Stimulated activated CD8-positive, alpha-beta memory T cell treated with anti-CD3 and anti-CD28 coated beads, Interleukin-12 subunit alpha, Interleukin-12 subunit beta, amount 100 ng/mL, for 1 hour (primary cell): Measurements from ENCODE around the gene MS4A18.

ENCODE experiments used
- DNase-seq: peaks from one replicate; pipeline ENCODE4 v3.0.0-alpha.2; 2020; ENCODE audit warnings: low read depth

Gene MS4A18

DNA sequence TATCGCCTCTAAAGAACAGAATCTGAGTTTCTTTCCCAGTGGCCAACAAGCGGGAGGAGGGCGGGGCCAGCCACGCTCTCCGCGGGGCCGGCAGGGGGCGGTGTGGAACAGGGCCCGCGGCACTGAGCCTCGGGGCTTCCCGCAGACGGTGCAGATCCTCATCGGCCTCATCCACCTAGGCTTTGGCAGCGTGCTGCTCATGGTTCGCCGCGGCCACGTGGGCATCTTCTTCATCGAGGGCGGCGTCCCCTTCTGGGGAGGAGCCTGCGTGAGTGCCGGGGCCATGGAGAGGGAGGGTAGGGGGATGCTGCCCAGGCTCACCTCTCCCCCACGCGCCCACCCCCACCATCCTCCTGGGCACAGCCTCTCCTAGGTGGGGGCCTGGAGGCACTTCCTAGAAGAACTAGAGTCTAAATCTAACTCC lies 42.9 kb downstream of the MS4A18 start:
- no peak for DNase-seq

- DNase-seq = no peak
Measured at GRCh38 chr11:60768202-60768601, 43.7 kb downstream of the MS4A18 start.

DNA sequence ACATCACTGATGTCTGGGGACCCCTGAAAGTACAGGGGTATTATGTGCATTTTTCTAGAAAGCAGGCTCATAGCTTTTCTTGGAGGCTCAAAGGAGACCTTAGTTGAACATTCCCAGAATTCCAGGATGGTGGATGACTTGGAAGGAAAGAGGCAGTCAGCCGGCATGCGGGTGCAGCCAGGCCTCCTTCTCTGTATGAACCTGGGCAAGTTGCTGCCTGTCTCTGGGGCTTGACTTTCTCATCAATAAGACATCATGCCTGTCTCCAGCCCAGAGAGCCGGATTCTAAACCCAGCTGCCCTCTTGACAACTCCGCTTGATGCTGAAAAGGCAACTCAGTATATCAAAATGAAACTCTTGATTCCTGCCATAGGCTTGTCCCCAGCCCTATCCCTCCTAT lies 44.8 kb downstream of the MS4A18 start:
- DNase-seq = no peak

DNA sequence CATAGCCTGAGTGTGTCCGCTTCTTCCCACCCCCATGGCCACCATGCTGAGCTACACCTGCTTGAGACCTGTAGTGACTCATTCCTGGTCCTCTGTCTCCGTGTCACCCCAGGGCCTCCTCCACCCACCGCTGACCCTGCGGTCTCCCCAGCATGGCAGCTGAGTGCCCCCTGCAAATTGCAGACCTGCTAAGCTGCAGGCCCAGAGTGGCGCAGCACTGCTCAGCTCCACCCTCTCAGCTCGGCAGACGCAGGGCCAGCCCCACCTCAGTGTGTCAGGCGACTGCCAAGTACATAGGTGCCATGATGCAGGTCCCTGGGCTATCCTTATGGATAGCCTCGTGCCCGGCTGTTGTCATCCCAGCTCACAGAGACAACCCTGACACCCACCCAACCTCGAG lies 45.3 kb downstream of the MS4A18 start:
- DNase-seq = no peak

DNA sequence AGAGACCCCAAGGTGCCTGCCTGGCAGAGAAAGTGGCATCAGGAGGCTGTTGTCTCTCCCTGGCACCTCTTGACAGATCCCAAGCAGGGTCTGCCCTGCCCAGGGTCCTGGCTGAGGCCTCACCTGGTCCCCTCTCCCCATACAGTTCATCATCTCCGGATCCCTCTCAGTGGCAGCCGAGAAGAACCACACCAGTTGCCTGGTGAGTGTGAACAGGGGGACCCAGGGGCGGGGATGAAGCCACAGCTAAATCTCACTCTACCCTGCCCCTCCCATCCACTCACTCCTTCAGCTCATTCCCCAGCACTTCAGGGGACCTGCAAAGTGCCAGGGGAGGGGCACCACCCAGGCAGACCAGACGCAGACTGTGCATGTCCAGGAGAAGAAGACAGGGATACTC lies 46.6 kb downstream of the MS4A18 start:
- no peak for DNase-seq

- no peak for DNase-seq
Measured at GRCh38 chr11:60771879-60772525, 47.5 kb downstream of the MS4A18 start.

DNA sequence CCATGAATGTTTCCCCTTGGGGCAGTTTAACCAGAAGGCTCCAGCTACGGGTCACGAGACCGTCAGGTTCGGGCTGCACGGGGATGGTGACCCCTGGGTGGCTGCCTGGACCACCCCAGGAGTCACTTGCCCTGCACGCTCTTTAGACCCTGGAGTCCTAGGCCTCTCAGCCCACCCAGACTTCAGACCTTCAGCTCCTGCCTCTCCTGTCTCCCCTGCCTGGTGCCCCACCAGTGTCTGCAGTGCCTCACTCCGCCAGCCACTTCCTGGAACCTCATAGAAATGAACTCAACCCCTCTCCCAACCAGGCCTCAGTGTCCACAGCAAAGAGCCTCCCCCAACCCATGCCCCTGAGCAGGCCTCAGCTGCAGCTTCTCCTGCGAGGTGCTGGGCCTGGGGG lies 48.1 kb downstream of the MS4A18 start:
- DNase-seq = no peak

DNA sequence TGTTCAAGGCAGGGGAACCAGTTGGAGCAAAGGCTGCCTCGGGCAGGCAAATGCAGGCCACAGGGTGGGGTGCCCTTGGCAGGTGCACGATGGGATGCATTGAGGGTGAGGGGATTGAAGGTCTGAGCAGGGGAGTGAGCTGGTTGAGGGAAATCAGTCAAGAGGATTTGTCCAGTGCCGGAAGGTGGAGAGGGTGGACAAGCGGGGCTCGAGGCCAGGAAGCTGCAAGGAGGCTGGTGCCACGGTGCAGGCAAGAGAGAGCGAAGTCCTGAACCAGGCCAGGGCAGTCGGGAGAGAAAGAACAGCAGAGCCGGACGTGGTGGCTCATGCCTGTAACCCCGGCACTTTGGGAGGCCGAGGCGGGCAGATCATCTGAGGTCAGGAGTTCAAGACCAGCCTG lies 50.2 kb downstream of the MS4A18 start:
- no peak for DNase-seq

- DNase-seq = peak; percentile 69
Measured at GRCh38 chr11:60775420-60775961, 51.0 kb downstream of the MS4A18 start.

DNA sequence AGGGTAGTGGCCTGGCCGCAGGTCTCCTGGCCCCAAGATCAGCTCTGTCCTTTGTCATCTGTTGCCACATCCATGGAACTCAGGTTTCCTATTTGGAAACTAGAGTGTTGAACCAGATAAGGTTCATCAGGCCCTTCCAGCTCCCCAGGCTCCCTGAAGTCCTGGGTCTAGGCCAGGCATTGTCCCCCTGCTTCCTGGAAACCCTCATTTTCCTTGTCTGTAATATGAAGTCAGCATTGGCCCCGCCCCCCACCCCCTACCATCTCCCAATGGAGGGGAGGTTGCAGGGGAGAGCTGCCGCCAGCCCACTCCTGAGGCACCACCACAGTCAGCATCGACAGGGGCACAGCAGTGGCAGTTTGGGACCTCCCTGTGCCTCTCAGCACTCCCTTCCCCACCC lies 51.6 kb downstream of the MS4A18 start:
- no peak for DNase-seq

- DNase-seq = no peak
Measured at GRCh38 chr11:60777106-60777505, 52.6 kb downstream of the MS4A18 start.

DNA sequence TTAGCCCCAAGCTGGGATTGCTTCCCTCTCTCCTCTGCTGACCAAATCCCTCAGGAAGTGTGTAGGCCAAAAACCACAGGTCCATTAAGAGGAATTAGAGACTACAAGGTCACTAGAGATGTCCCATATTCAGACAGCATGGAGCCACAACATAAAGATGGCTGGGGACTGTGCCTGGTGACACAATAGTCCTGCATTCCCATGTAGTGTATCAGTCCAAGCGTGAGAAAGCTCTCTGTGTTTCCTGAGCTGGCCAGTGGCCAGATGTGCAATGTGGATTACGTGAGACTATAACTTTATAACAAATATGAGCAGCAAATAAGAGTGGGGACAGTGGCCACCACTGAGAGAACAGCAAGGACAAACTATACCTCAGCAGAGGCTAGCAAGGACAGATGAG lies 53.1 kb downstream of the MS4A18 start:
- DNase-seq = no peak

- DNase-seq = no peak
Measured at GRCh38 chr11:60780065-60780464, 55.5 kb downstream of the MS4A18 start.

DNA sequence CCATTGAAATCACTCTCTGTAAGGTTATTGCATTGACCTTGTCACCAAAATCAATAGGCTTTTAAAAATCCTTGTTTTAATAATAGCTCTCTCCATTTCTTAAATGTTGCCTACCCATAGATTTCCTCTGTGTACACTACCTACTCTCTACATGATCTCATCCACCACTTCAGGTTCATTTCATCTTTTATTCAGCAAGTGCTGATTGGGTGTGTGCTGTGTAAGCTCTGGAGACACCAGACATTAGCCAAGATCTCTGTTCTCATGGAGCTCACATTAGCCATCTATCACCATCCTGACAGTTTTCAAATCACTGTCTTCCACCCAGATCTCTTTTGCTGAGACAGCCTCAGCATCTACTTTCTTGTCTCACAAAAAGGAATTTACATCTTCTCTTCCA lies 56.3 kb downstream of the MS4A18 start:
- DNase-seq = no peak

- DNase-seq = no peak
Measured at GRCh38 chr11:60781286-60781980, 56.9 kb downstream of the MS4A18 start.

- no peak for DNase-seq
Measured at GRCh38 chr11:60781981-60782316, 57.4 kb downstream of the MS4A18 start.

- no peak for DNase-seq
Measured at GRCh38 chr11:60782393-60783140, 58.0 kb downstream of the MS4A18 start.

- no peak for DNase-seq
Measured at GRCh38 chr11:60783141-60783484, 58.6 kb downstream of the MS4A18 start.

- DNase-seq = no peak
Measured at GRCh38 chr11:60783911-60784310, 59.4 kb downstream of the MS4A18 start.

DNA sequence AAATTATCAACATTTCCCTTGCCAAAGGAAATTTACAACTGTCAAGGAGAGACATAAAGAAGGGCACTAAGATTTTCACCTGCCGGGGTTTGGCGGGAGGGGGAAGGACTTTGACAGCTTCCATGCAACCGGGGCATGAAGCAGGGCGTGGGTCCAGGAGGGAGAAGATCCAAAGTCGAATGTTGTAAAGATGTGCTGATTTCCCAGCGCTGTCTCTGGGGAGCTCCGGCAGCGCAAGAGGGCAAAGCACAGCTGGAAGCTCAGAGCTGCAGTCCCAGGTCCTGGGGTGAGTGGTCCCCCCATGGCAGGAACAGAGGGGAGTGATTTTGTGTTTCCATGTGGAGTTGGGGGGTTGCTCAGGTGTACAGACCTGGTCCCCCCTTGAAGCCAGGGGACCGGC lies 60.6 kb downstream of the MS4A18 start, which contains the start of gene MS4A10:
Gene MS4A10, plus strand, starts transcription at position 198 of the 400 bp plus-strand sequence. CDS start 5,003 bp downstream, outside the sequence.
- DNase-seq = no peak

DNA sequence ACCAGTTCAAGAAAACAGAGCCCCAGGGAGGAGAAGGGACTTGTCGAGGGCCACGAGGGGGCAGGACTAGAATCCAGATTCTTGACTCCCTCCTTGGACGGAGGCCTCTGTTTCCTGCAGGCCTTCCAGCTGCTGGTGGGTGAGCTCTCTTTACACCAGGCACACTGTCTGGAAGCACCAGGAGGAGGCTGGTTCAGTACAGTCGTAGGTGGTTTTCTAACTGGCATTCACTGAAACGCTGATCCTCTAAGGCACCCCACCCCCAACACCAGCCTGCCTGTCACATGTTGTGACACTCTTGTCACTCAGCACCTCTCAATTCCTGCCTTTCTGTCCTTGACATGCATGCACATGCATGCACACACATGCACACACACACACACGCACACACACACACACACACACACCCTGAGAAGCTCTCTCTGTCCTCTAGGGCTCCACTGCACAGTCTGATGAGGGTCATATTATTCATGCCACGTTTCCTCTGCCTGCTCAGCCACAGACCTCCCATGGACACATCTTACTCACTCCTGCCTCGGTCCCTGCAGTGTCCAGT lies 61.4 kb downstream of the MS4A18 start:
- no peak for DNase-seq

DNA sequence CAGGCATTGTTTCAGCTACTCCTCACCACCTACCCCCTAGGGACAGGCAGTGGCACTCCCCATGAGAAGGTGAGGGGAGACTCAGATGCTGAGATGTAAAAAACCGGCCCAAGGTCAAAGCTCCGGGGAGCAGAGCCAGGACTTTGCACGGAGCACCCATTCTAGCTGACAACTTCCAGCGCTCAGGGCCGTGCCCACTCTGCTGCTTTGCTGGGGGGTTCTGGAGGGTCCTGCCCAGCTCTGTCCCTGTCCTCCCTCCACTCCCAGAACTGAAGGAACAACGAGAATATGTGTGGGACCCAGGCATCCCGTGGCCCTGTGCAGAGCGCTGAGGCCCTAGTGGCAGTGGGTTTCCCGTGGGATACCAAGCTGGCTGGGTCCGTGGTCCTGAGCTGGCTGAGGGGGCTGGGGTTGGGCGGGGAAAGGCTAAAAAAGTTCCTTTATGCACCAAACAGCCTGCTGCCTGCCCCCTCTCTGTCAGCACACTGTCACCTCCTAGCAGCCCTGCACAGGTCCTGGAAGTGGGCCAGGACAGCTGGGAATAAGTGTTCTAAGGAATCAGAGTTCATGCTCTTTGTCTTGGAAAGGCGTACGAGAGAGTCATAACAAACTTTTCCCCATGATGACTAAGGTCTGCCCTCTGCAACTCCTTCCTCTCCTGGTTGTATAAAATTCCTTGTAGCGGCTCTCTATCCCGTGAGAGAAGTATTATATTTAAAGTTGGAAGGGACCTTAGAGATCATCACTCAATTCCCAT lies 62.5 kb downstream of the MS4A18 start:
- DNase-seq = no peak
